GM18520 (cell line): Measurements from ENCODE around the gene SEPHS2.
"Not testable (repeated sequence)": the region's sequence is repeated elsewhere in the genome, so short reads cannot be mapped to it uniquely, and the experiment has no call there.

Experiments
- ATAC-seq: cut with Tn5 transposase; IDR thresholded peaks from one replicate; pipeline ENCODE4 v1.9.1; 2021; ENCODE audit not compliant: unreplicated experiment

The SEPHS2 gene

DNA sequence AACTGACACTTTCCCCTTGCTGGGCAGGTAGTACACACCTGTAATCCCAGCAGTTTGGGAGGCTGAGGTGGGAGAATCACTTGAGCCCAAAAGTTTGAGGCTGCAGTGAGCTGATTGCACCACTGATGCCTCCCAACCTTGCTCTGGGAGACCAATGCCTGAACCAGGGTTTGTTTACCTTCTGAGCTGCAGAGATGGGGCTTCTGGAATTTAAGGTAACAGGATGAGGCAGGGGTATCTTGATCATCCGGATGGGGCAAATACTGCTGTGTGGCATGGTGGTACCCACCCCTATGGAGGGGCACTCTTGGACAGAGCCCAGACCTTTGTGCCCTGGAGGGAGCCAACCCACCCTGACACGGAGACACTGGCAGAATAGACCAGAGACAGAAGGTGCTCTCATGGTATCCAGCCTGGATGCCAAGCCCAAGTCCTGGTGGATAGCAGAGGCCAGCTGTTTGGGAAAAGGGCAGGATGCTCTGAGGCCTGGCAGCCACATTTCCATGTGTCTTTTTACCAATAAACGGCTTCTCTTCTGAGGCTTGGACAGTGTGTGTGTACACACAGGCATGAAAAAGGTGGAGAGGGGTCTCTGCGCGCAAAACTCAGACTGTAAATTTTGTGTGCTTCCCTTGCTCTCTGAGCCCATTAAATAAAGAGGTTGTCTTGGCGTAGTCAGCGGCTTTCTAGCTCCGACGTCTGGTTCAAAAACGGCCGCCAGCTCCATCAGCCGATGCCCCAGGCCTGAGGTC lies 46.1 kb downstream of the SEPHS2 start:
- ATAC-seq = no peak

GRCh38 chr16:30398661-30399434 lies 46.8 kb downstream of the SEPHS2 start:
- ATAC-seq = no peak

DNA sequence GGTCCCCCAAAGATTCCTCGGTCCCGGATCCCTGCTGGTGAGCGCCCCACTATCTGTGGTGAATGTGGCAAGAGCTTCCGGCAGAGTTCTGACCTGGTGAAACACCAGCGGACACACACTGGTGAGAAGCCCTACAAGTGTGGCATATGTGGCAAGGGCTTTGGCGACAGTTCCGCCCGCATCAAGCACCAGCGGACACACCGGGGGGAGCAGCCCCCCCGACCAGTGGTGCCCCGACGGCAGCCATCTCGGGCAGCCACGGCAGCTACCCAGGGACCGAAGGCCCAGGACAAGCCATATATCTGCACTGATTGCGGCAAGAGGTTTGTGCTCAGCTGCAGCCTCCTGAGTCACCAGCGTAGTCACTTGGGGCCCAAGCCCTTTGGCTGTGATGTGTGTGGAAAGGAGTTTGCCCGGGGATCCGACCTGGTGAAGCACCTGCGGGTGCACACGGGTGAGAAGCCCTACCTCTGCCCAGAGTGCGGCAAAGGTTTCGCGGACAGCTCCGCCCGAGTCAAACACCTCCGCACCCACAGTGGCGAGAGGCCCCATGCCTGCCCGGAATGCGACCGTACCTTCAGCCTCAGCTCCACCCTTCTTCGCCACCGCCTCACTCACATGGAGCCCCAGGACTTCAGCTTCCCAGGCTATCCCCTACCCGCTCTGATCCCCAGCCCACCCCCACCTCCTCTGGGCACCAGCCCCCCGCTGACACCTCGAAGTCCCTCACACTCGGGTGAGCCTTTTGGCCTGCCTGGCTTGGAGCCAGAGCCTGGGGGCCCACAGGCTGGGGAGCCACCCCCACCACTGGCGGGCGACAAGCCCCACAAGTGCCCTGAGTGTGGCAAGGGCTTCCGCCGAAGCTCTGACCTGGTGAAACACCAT lies 47.7 kb downstream of the SEPHS2 start:
- no peak for ATAC-seq

- ATAC-seq = no peak
Measured at GRCh38 chr16:30397056-30397455, 48.6 kb downstream of the SEPHS2 start.

DNA sequence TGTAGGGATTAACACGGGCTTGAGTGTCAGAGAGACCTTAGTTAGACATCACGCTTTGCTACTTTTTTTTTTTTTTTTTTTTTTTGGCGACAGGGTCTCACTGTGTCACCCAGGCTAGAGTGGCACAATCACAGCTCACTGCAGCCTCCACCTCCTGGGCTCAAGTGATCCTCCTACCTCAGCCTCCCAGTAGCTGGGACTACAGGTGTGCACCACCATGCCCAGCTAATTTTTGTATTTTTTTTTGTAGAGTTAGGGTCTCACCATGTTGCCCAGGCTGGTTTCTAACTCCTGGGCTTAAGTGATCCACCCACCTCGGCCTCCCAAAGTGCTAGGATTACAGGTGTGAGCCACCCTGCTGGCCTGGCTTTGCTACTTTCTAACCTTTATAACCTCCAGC lies 49.0 kb downstream of the SEPHS2 start:
- not testable (repeated sequence) for ATAC-seq

DNA sequence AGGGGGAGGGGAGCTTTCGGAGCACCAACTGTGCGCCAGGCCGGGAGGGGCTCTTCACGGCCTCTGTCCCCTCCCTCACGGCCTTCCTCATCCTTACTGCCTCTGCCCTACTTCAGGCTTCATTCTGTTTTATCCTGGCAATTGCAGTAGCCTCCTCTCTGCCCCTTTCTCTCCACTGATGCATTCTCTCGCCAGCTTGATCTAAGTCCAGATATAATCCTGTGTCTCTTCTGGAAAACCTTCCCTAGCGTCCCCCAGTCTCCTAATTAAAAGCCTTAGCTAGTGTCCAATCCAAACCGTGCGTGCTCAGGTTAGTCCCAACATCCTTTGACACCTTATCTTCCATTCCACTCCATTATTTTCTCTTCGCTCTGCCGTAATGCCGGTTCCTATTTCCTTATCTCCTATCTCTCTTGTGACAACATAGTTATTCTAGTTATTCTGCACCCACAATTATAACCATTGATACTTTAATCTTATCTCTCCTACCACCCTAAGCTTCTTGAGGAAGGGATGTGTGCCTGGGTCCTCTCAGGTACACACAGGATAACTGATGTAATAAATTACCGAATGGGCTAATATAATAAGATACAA lies 49.6 kb downstream of the SEPHS2 start:
- no peak for ATAC-seq

DNA sequence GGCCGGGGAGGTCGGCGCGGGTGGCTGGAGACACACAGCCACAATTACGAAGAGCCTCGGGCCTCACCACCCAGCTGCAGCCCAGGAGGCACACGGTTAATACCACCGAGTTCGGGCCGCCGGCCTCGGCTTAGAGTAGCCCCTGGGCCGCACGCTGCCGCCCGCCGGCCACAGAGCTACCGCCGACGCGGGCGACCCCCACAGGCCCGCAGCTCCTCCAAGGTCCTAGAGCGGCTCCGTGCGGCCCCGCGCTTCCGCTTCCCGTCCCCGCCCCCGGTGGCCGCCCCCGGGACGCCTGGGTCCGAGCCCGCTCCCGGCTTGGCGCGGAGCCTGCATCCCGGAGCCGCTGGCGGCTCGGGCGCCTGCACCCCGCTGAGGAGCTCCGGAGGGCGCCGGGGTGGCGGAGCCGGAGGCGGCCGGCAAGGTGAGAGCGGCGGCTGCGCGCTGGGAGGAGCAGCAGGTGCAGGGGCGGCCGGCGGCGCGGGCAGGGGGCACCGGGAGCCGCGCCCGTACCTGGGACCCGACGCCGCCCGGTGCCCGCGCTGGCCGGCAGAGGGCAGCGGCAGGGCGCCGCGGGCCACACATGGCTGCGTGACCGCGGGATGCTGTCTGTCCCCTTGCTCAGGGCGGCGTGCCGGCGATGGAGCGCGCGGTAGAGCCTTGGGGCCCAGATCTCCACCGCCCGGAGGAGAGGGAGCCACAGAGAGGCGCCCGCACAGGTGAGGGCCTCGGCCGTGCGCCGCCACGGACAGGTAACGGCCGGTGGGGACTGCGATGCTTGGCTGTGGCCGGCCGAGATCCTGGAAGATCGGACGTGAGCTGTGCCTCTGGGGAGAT lies 50.3 kb downstream of the SEPHS2 start, which contains the start of gene ZNF48:
Gene ZNF48 (plus strand): TSS at position 266 of the 837 bp plus-strand sequence. CDS start 375 bp downstream, at position 641.
- ATAC-seq = peak; percentile 54

GRCh38 chr16:30394592-30395154 lies 51.0 kb downstream of the SEPHS2 start:
- ATAC-seq = no peak
